GM21619 (cell line): ENCODE data around the gene MYH7B.

ENCODE experiments used
- ATAC-seq: cut with Tn5 transposase; IDR thresholded peaks from one replicate; pipeline ENCODE4 v1.9.1; 2021; ENCODE audit not compliant: unreplicated experiment

Gene MYH7B

DNA sequence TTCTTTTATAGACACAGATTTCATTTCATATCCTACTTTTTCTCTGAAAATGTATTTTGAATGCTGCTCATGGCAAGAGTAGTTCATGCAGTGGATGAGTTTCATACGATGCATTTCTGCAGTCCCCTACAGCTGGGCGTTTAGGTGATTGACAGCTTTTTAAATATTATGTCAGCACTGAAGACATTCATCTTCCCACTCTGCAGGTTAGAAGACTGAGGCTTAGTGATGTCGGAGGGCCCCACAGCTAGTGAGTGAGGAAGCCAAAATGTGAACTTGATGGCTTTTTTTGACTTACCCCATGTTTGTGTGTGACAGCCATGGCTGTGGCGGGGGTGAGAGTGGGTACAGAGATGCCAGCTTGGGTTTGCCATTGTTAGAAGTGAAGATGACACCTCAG lies 33.5 kb downstream of the MYH7B start:
- ATAC-seq, result no peak

DNA sequence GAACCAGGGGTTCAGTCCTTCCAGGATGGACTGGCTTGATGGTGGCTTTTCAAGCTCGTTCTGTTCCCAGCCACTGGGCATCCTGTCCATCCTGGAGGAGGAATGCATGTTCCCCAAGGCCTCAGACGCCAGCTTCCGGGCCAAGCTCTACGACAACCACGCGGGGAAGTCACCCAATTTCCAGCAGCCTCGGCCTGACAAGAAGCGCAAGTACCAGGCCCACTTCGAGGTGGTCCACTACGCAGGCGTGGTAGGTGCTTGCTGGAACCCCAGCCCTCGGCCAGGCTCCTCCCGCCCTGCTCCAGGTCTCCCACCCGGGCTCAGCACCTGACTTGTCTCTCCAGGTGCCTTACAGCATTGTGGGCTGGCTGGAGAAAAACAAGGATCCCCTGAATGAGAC lies 34.0 kb downstream of the MYH7B start:
- no peak for ATAC-seq

DNA sequence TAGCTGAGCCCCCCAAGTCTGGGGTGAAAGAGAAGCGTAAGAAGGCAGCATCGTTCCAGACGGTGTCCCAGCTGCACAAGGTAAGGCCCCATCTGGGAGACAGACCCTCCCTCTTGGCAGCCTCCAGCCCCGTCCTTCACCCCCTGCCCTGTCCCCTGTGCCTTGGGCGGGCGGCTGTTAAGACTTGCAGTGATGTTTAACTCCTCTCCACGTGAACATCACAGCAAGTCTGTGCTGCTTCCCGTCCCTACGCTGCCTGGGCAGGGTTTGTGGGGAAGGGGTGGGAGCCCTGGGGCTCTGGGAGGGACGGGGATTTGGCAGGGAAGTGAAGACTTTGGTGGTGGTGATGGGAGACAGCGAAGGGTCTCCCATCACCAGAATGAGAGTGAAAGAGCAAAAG lies 34.6 kb downstream of the MYH7B start:
- ATAC-seq, result no peak

DNA sequence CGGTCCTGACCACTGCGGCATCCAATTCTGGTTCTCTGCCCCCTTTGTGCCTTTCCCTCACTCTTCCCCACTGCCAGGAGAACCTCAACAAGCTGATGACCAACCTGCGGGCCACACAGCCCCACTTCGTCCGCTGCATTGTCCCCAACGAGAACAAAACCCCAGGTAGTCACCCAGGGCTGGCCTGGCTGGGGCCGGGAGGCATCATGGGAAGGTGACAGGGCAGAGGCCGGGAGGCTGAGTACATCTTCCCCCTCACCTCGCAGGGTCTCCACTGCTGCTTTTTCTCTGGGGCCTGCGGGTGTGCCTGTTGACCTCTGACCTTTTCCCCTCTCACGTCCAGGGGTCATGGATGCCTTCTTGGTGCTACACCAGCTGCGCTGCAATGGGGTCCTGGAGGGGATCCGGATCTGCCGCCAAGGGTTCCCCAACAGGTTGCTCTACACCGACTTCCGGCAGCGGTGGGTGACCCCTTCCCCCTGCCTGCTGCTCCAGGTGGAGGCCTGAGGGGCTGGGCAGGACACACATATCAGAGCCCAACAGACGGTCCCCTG lies 35.1 kb downstream of the MYH7B start:
- ATAC-seq, result no peak

DNA sequence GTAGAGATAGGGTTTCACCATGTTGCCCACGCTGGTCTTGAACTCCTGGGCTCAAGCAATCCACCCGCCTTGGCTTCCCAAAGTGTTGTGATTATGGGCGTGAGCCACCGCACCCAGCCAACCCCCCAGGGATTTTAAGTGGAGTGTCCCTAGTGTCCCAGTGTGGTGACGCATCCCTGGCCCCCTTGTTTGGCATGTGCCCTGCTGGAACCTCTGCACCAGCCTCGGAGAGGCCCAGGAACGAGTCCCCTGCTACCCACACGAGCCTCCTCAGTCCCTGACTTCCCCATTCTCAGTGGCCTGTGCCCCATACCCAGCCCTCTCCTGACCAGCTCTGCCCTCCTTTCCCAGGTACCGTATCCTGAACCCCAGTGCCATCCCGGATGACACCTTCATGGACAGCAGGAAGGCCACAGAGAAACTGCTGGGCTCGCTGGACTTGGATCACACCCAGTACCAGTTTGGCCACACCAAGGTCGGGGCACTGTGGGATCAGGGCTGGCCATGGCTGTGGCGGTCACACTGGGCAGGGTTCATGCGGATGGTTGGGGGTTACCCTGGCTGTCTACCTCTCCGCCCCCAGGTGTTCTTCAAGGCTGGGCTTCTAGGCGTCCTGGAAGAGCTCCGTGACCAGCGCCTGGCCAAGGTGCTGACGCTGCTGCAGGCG lies 37.2 kb downstream of the MYH7B start:
- no peak for ATAC-seq

DNA sequence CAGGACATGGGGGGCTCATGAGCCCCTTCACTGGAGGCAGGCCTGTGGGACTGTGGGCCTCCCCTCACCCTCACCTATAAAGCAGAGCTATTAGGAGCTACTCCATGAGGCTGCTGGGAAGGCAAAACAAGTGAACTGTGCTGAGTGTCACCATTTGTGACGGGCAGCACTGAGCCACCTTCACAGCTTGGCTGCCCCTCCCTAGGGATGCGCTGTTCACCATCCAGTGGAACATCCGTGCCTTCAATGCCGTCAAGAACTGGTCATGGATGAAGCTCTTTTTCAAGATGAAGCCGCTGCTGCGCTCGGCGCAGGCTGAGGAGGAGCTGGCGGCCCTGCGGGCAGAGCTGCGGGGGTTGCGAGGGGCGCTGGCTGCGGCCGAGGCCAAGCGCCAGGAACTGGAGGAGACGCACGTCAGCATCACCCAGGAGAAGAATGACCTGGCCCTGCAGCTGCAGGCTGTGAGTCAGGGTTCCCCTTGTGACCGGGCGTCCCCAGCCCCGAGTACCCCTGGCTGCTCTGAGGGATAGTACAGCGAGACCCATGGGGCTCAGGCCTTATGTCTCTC lies 38.4 kb downstream of the MYH7B start:
- ATAC-seq, result no peak

DNA sequence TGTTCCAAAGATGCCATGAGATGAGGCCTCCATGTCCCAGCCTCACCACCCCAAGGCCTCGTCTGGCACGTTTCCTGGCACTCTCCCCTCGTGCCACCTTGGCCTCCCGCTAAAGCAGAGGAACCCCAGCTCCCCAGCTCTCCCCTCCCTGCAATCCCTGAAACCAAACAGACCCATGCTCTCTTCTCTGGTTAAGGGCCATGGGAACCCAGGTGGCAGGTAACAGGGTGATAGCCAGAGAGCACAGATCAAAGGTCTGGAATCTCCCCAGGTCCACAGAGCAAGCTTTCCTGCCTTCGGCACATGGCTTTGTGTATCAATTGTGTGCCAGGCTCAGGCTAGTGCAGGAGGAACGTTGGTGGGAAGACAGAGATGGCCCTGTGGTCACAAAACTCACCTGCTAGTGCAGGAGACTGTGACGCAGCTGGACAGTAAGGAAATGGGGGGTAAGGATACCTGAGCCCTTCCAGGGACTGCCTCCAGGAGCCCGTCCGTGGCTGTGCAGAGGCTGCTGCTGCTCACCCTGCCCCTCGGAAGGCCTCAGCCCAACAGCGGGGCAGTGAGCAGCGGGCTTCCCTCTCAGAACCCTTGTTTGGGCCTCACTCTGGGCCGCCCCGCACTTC lies 39.0 kb downstream of the MYH7B start:
- no peak for ATAC-seq

DNA sequence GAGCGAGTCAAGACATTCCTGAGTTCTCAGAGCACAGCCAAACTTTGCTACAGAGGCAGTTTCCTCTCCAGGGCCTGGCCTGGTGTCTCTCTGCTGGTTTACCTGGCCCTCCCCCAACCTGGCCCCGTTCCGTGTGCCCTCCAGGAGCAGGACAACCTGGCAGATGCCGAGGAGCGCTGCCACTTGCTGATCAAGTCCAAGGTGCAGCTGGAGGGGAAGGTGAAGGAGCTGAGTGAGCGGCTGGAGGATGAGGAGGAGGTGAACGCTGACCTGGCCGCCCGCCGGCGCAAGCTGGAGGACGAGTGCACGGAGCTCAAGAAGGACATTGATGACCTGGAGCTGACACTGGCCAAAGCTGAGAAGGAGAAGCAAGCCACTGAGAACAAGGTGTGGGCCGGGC lies 39.5 kb downstream of the MYH7B start:
- no peak for ATAC-seq

DNA sequence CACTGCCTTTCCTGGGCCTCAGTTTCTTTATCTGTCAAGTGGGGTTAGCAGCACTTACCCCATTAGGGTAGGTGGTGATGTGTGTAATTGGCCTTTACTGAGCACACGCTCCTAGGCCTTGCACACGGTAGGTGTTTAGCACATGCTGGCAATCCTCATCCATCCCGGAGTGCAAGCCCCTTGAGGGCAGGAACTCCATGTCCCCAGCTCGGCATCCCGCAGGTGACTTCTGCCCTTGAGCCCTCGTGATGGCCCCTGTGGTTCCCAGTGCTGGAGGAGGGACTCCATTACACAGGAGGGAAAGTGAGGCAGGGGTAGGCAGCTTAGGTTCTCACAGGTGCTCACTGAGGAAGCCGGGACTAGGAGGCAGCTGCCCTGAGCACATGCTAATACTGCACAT lies 40.0 kb downstream of the MYH7B start:
- ATAC-seq, result no peak

DNA sequence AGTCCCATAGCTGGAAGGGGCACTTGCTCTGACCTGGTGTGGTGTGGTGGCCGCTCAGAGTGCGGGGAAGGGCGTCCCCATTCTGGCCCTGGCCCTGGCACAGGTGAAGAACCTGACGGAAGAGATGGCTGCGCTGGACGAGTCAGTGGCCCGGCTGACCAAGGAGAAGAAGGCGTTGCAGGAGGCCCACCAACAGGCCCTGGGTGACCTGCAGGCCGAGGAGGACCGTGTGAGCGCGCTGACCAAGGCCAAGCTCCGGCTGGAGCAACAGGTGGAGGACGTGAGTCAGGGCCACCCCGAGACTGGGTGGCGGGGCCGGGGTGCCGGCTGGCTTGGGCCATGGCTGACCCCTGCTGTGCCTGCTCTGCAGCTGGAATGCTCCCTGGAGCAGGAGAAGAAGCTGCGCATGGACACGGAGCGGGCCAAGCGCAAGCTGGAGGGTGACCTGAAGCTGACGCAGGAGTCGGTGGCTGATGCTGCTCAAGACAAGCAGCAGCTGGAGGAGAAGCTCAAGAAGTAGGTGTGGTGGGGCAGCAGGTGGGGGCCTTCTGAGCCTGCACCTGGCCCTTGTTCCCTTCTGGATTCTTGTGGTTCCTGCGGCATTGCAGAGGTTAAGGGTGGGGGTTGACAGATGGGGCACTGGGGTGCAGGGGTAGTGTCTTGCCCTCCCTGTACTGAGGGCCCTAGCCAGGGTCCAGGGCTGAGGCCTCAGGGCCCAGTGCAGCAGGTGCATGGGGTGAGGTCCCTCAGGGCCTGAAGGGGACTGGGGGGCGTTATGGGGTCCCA lies 40.8 kb downstream of the MYH7B start:
- no peak for ATAC-seq

DNA sequence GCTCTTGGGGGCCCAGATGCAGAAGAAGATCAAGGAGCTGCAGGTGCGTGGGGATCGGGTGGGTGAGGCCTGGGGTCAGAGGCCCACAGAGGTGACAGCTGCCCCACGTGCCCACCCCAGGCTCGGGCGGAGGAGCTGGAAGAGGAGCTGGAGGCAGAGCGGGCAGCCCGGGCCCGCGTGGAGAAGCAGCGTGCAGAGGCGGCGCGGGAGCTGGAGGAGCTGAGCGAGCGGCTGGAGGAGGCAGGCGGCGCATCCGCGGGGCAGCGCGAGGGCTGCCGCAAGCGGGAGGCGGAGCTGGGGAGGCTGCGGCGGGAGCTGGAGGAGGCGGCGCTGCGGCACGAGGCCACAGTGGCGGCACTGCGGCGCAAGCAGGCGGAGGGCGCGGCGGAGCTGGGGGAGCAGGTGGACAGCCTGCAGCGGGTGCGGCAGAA lies 41.5 kb downstream of the MYH7B start:
- ATAC-seq, result no peak

DNA sequence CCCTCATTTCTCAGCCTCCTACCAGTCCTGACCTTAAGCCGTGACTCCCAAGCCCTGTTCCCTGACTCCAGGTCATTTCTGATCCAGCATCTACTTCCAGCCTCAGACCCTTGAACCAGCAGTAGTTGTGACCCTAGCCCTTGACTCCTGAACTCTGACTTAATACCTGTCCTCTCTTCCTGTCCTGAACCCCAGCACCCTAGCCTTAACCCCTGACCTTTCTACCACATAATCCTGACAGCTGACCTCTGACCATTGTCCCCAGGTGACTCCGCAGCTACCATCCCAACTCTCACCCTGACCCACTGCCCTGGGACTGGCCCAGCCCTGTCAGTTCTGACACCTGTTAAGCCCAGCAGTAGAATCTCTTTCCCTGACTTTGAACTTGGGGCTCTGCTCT lies 42.1 kb downstream of the MYH7B start:
- ATAC-seq, result no peak

DNA sequence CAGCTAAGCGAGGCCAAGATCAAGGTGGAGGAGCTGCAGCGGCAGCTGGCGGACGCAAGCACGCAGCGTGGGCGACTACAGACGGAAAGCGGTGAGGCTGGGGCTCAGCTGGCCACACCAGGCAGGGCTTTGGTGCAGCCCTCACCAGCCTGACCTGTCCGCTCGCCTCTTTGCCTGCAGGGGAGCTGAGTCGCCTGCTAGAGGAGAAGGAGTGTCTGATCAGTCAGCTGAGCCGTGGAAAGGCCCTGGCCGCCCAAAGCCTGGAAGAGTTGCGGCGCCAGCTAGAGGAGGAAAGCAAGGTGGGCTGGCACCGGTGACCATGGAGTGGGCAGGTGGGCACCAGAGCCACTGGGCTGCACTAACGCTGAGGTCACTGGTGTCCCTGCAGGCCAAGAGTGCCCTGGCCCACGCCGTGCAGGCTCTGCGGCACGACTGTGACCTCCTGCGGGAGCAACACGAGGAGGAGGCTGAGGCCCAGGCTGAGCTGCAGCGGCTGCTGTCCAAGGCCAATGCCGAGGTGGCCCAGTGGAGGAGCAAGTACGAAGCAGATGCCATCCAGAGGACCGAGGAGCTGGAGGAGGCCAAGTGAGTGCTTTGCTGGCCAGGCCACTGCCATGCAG lies 42.8 kb downstream of the MYH7B start:
- ATAC-seq, result no peak

DNA sequence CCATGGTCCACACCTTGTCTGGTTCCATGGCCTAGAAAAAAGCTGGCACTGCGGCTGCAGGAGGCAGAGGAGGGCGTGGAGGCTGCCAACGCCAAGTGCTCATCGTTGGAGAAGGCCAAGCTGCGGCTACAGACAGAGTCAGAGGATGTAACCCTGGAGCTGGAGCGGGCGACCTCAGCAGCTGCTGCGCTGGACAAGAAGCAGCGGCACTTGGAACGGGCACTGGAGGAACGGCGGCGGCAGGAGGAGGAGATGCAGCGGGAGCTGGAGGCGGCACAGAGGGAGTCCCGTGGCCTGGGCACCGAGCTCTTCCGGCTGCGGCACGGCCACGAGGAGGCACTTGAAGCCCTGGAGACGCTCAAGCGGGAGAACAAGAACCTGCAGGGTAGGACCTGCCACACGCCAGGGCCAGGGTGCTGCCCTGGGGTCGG lies 43.4 kb downstream of the MYH7B start:
- ATAC-seq, result no peak

DNA sequence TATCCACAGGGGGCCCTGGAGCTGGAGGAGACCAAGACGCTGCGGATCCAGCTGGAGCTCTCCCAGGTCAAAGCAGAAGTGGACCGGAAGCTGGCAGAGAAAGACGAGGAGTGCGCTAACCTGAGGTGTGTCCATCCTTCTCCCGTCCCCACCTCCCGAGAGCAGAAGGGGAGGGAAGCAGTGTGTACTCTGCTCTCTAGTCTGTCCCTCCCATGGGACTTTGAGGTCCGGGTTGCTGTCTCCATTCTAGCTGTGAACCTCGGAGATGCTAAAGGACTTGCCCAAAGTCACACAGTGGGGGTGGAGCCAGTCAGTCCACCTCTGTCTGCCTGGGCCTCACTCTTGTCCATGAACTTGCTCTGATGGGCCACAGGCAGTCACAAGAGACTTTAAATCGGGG lies 44.1 kb downstream of the MYH7B start:
- no peak for ATAC-seq

DNA sequence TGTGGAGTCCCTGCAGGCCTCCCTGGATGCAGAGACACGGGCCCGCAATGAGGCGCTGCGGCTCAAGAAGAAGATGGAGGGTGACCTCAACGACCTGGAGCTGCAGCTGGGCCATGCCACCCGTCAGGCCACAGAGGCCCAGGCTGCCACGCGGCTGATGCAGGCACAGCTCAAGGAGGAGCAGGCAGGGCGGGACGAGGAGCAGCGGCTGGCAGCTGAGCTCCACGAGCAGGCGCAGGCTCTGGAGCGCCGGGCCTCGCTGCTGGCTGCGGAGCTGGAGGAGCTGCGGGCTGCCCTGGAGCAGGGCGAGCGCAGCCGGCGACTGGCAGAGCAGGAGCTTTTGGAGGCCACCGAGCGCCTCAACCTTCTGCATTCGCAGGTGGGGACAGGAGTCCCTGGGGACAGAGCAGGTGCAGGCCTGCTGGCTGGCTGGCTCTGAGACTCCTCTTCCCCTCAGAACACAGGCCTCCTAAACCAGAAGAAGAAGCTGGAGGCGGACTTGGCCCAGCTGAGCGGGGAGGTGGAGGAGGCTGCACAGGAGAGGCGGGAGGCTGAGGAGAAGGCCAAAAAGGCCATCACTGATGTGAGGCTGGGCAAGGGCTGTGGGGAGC lies 44.7 kb downstream of the MYH7B start:
- ATAC-seq, result no peak

DNA sequence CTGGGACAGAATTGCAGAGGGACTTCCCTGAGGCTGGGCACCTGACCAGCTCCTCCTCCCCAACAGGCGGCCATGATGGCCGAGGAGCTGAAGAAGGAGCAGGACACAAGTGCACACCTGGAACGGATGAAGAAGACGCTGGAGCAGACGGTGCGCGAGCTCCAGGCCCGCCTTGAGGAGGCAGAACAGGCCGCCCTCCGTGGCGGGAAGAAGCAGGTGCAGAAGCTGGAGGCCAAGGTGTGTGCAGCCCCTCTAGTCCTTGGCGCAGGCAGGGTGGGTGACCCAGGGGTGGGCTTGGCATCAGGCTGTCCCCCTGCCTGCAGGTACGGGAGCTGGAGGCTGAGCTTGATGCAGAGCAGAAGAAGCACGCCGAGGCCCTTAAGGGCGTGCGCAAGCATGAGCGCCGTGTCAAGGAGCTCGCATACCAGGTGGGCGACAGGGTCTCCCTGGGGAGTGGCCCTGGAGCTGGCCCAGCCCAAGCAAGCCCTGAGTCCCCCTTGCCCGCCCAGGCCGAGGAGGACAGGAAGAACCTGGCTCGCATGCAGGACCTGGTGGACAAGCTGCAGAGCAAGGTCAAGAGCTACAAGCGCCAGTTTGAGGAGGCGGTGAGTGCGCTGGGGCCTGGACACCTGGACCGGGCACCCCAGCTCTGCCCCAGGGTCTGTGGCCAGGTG lies 45.4 kb downstream of the MYH7B start:
- no peak for ATAC-seq

DNA sequence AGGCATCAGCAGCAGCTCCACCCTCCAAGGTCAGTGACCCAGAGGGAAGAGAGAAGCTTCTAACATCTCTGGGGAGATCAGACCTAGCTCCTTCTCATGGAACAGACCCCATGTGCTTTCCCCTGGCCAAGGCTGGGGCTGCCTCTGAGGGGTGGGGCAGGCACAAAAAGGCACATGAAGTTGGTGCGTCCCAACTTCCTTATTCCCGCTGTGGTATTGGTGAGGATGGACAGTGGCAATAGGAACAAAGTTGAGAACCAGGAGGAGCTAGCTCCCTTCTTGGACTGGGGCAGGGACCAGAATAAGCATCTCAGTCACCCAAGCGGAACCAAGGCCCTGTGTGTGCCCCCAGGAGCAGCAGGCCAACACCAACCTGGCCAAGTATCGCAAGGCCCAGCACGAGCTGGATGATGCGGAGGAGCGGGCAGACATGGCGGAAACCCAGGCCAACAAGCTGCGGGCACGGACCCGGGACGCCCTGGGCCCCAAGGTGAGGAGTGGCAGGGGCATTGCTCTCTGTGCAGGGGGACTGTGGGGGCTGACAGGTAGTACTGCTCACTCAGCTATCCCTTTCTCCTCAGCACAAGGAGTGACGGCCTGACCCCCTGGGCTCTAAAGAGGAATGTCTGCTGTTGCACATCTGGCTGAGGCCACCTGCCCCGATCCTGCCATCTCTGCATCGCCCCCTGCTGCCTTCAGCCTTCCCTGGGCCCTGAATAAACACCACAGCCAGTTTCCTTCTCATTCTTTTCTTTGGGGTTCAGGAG lies 46.1 kb downstream of the MYH7B start:
- no peak for ATAC-seq

DNA sequence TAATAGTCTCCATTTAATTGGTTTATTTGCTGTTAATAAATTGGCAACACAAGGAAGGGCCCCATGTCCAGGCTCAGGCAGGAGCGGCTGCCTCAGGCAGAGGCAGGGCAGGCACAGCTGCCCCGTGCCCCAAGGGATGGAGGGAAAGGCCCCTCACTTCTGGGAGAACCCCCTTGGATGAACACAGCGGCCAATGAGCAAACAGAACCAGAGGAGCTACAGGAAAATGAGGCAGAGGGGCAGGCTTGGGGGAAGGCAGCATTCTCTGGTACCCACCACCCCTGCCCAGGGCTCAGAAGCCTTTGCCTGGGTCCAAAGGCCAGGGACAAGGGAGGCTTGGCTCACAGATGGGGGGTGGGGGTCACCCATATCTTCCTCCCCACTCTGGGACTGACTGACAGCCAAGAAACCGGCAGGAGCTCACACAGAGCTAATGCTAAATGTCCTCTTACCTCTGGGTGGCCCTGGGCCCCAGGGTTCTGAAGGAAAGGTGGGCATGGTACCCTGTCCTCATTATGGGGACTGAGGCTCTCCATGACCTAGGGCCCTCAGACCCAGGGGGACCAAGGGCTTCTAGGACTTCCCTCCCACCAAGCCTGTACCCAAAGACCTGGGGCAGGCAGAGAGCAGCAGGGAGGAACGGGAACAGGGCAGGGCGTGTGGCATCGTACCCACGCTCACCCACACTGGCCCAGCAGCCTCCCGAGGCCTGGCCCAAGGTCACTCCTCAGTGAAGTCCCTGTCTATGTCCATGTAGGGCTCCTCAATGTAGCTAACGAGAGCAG lies 47.0 kb downstream of the MYH7B start:
- ATAC-seq, result no peak
